Tongue (tissue), 2 donors: ENCODE results near the gene AGAP1. TPM values are rescaled to one million over a fixed set of nuclear protein-coding genes. Genes with fewer than 3 reads are reported as not detected.
A peak's percentile ranks its signal among the peaks of the same experiment; 100 is the strongest.

Source experiments
- DNase-seq: peaks from one replicate; pipeline ENCODE4 v3.0.0-alpha.2; 2015
- total RNA-seq: library from RNA; depleted of rRNA; stranded (reverse); fragments of >200 nt; gene quantifications from one replicate; pipeline ENCODE4 v1.2.3, GENCODE V29; 2014

Gene AGAP1
- total RNA-seq, 1 donor from 2014 or later, result 33.0 TPM

DNA sequence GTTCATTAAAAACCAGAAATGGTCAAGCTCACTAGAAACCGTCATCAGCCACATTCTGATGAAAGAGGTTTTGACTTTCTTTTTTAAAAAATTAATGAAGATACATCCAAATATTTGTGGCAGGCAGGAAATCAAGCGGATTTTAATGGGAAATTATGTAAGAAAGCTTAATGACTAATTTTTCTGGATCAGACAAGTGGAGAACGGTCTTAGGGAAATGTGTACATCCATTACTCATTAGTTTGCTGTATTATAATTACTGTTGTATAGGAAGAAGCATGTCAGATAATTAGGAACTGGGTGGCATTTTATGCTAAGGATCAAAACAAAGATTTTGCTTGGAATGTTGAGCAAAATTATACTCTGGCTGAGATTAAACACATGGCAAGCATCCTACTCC is 39.4 kb downstream of the AGAP1 start:
- no peak for DNase-seq

DNA sequence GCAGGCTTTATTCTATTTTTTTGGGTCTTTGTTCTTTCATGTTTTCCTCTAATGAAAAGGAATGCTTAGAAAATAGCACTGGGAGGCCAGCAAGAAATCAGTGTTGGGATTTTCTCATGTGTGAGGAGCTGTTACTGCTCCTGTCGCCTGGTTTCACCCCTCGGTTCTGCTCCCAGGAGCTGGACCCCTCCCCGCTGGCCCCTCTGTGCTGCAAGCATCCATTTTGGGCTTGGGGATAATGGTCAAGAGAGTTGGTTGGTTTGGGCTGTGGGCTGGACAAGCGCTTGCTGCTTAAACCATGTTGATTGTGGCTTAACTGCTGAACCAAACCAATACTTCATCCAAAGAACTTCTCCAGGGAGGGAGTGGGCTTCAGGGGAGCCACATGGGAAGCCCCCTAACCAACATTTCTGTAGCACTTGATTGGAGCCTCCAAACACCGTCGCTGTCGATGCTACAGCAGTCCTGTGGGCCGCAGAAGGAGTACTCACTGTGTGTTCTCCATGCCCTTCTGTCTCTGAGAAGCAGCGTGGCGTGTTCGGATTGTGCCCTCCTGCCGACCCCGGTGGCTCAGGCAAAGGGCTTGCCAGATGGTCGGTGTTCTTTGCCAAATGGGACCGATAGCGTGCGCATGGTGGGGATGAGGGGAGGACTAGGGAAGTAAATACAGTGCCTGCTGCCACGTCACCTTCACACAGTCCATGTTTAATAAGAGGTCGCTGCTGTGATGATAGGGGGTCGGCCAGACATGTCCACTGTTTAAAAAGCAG is 40.0 kb downstream of the AGAP1 start:
- no peak for DNase-seq

DNA sequence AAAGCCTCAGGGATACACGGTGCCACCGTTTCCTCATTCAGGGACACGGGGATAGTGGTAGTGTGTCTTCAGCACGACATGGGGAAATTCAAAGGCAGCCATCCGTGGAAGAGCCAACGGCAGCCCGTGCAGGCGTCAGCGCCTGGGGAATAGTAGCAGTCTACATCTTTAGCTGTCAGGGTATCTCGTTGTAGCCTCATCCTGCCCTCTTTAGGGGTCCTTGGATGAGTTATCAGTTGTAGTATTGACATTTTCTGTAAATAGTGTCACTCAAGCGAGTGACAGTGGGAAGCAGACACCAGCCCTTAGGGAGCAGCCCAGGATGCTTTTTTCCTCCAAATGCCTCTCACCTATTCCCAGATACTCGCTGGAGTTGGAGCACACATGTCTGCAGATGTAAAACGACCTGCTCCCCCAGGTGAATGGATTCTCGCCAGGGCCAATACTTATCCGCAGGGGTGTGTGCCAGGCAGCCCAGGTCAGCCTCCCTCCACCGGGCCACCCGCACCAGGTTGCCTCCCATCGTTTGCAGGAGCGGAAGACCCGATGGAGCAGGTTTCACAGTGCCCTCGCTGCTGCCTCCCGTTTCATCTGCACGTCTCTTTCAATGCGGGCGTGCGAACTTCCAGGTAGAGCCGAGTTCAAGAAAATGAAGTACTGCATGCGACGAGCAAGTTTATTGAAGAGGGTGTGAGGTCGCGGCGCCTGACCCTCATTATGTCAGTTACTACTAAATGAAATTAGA is 41.0 kb downstream of the AGAP1 start:
- no peak for DNase-seq

DNA sequence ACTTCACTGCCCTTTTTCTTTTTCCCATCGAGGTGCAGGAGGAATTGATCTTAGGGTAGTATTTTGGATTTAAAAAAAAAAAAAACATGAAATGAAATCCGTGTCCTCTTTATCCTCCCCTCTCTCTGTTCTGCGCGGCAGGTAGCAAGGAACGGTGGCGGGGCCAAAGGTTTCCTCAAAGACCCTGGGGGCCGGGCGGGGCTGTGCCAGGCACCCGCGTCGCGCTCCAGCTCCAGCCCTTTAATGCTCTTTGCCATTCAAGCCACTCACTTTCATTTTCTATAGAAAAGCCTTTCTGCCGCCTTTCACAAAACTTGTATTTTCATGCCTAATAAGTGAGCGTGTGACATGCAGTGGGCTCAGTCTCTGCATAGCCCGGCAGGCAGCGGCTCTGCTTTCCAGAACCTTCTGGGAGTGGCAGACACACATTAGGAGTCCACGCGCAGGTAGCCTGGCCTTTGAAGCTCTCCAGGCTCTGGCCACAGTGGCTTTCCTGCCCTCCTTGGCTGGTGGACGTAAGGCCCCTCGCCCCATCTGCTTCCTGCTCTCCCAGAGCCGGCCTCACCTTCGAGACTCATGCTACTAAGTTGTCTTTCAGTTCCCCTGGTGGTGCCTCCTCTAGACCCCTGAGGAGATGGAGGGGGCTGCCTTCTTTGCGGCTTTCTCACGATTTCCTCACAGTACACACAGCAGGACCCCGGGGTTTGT is 41.7 kb downstream of the AGAP1 start:
- DNase-seq, result no peak

DNA sequence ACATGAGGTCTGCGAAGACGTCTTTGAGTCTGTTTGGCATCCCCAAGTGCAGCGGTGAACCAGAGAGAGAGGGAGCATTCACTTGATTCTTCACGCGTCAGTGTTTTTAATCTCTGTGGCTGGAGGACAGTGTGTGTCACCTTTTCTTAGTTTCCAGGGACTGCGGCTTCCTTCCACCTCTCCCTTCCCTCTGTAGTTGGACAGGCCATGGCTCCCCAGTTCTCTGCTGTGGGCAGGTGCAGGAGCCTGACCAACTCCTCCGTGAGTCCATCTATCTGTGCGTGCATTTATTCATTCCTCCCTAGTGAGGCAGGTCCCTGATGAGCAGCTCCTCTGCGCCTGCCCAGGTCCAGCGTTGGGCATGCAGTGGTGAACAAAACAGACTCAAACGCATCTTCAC is 42.9 kb downstream of the AGAP1 start:
- DNase-seq, result no peak

DNA sequence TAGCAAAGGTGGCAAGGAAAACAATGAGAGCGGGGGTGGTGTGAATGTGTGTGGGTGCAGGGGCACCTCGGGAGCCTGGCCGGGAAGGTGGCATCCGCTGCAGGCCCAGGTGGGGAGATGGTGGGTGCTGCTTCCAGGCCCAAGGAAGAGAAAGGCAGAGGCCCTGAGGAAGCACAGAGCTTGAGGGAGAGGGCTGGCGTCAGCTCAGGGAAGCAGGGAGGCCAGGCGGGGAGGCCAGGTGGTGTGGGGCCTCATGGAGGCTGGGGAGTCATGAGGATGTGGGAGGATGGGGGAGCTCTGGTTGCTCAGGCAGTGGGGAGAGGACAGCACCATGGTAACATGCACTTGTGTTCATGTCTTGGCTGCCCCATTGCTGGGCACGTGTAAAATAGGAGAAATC is 43.3 kb downstream of the AGAP1 start:
- no peak for DNase-seq

DNA sequence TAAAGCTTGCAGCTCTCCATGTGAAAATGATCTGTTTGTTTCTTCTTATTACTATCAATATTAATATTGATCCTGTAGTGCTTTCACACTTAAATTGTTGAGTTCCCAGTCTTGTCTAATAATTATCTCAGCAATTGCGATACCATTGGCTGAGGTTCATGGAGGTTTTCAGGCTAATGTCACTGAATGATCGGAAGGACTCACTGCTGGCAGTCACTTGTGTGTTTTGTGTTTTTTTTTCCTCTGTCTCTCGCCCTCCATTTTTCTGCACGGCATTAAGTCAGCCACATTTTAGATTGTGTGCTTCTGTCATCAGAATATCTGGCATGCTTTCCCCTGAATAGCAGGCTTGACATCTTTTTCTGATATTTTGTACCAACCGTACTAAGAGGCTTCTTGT is 43.7 kb downstream of the AGAP1 start:
- no peak for DNase-seq

DNA sequence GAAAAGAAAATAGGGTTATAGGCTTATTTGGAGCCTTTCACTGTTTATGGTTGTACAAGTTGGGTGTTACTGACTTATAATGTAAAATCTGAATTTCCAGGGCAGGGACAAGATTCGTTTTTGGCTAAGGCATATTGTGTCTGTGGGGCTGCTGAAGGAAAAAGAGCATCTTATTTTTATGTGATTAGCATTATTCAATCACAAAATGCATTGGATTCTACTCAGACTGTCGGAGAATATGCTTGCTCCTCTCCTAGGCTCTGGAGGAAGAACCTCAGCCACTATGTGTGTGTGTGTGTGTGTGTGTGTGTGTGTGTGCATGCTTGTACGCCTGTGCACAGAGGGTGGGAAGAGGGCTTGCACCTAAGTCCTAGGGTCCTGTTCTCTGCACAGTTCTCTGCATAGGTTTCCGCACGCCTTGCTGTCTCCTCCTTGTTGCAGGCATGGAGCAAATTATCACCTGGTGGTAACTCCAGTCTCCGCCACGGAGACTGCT is 44.3 kb downstream of the AGAP1 start:
- DNase-seq, result no peak

DNA sequence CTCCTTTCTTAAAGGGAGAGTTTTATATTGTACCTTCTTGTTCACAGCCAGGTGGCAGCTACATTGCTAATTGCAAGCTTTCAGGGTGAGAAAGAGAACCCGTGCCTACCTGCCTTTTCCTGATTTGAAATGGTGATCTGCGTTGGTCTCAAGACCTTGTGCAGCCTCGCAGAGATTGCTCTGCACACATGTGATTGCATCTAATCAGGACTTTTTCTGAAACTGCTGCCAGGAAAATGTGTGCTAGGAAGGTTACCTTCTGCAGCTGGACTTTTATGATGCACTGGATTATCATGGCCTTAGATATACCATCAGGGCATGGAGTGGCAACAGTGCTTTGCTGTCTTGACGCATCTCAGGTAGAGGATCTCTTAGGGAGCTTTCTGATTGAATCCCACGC is 45.1 kb downstream of the AGAP1 start:
- DNase-seq, result no peak

DNA sequence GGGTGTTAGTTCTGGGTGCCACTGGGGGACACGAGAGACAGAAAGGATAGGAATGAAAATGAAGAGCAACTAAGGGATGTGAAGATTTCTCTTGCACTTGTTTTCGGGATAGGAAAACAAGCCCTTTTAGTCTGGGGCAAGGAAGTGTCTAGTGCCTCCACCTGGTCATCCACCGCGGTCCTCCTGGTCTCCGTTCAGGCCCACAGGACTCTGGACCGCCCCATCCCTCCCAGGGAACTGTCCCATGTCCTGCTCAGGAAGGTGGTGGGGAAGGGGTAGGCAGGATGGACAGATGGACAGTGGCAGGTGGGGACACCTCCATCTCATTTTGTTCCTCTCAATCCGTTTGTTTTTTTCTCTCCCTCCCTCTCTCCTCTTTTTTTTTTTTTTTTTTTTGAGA is 45.9 kb downstream of the AGAP1 start:
- DNase-seq, result no peak

DNA sequence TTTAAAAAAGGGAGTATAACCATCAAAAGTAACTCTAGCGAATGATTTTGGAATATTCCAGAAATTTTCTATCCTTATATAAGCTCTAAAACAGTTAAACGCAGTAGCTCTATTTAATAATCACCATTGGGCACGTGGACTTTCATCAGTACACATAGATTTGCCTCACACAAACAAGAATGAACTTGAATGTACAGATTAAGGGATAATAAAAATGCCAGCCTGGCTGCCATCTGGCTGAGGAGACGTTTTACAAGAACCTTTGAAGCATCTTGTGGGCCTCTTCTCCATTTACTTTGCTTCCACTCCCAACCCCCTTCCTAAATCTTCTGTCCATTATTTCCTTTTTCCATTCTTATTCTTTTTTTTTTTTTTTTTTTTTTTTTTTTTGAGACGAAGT is 47.2 kb downstream of the AGAP1 start:
- DNase-seq, result peak; percentile 38

DNA sequence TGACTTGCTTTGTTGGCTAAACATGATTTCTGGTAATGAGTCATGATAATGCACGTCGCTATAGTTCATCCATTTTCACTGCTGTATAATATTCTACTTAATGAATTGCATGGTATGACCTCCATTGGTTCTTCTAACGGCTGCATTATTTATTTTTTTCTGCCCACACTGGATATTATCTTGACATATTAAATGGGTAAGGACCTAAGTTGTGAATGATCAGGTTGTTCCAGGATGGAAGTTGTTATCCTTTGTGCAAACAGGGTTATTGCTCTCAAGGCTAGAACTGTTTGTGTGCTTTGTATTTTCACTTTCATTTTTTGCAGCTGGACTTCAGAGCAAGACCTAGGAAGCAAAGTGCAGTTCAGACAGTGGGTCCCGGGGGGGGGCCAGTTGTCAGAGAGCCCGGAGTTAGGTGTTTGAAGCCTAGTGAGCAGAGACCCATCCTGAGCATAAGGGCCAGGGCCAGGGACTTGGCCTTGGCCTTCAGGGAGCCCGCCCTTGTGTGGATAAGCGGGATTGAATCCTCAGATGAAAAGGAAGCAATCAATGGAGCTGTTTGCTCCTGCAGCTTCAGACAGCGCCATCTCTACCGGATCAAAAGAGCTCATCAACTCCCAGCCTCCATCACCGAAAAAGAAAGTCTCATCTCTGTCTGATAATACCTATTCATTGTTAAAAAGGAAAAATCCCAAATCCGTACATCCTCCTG is 48.2 kb downstream of the AGAP1 start:
- no peak for DNase-seq

DNA sequence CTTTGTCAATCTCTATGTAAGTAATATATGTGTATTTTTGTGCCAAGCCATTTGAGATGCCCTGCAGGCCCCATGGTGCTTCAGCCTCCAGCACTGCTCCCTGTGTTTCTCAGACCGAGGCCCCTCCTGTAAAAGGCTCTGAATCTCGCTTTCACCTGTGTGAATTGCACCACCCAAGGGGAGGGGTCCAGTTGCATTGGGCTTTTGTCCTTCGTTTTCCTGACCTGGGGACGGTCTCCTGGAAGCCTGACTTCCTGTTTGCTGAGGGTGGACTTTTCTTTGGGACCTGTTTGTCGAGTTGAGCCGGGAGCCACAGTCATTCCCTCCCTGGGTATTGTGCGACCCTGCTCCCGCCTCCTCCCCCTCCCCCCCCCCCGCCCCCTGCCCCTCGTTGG is 48.9 kb downstream of the AGAP1 start:
- DNase-seq, result no peak

DNA sequence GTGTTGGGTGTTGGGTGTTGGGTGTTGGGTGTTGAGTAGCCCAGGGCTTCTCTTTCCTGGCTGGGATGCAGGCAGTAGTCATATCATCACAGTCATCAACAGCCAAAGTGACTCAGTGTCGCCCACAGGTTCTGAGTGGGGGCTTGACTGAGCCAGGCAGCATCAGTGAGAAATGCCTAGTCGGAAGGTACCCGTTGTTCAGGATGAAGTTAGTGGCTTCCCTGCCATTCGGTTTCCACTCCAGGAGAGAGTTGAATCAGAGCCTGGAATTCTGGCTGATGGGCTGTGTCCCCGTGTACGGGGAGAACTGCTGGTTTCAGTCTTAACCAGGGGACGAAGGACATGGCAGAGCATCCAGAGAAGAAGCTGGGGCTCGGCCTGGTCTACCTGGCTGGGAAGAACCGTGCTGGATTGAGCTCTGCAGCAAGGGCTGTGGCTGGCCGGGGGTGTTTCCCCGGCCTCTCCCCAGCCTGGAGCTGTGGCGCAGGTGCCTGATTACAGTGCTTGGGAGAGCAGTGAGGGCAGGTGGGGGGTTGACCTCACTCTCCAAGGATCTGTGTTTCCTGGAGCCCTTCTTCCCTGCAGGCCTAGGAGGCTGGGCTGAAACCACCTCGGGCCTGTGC is 49.4 kb downstream of the AGAP1 start:
- DNase-seq, result no peak

DNA sequence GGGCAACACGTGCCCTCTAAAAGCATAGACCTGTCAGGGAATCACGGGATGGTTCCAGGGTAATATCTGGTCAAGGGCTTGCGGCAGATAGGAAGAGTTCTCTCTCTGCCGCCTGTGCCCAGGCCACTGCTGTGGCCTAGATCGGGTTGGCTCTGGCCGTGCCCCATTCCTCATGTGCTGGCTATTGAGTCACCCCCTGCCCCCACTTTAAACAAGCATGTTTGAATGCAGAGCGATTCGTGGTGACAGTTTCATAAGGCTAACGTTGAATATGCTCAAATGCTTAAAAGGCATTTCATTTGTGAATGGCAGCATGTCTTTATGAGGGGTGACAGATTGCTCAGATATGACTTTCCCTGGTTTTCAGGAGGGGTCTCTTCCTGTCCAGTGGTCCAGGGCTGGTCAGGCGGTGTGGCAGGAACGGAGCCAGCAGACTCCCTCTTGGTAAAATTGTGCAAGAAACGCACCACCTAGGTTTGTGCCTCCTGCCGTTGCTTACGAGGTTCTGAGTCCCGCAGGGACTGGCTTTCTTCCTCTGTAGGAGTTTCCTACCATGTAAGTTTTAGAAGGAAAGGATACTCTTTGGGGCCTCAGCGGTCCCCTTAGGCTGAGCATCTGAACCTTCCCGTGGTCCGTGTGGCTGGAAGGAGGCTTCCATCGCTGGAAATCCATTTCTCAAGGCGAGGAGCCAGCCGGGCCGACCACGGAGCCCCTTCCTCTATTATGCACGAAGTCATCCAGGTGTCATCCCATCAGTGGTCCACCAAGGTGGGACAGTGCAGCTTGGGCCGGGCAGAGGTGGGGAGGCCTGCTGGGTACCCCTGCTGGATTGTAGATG is 50.2 kb downstream of the AGAP1 start:
- no peak for DNase-seq

DNA sequence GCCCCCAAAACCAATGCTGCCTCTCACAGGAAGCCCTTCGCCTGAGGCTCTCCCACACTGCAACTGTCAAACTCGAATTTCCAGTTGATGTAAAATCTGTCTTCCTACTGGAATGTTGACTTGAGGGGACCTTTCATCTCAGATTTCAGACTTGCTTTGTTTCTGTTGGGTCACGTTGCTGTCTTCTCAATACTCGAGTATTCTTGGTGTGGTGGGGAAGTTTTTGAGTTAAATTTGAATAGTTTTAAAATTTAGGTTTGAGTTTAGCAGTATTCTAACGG is 50.8 kb downstream of the AGAP1 start:
- DNase-seq, result peak; percentile 40

DNA sequence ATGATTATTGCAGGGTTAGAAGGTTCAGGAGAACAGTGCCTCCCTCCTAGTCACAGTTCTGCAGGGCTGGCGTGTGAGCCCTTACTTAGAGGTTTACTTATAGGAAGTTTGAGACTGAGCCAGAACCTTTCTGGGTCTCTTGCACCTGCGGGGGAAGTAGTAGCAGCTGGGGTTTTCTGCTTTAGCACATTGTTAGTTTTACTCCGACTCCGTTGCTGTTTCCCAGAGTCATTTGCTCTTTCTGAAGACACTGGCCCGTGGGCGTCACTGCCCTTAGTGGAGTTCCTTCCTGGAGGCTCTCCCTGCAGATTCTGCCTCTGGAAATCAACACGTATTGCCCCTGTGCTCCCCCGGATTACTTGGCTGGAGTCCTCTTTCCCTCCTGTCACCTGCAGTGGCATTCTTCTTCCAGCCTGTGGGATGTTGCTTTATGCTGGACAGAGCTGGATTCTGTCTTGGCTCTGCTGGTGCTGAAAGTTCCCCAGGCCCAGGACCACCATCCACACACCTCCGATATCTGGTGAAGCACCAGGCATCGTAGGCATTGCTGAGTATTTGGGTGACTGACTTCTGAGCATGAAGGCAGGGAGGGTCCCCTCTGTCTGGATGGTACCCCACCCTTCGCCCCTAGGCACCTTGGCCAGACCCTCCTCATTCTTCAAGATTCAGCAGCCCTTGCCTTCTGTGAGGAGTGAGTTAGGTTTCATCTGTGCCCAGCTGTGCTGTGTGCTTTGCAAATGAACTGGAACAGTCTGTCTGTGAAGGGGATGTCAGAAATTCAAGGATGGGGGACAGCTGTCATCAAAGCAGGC is 51.7 kb downstream of the AGAP1 start:
- peak; percentile 65 for DNase-seq

DNA sequence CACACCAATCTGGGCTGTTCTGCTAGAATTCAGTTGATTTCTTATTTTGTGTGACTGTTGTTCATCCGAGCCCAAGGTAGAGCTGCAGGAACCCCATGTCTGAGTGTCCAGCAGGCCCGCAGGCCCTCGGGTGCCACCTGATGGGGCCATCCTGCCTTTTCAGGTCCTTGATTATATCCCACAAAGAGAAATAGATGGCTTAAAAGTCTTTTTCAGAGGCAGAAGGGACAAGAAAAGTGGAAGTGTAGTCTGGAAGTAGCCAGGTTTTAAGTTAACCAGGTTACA is 52.2 kb downstream of the AGAP1 start:
- DNase-seq, result no peak

DNA sequence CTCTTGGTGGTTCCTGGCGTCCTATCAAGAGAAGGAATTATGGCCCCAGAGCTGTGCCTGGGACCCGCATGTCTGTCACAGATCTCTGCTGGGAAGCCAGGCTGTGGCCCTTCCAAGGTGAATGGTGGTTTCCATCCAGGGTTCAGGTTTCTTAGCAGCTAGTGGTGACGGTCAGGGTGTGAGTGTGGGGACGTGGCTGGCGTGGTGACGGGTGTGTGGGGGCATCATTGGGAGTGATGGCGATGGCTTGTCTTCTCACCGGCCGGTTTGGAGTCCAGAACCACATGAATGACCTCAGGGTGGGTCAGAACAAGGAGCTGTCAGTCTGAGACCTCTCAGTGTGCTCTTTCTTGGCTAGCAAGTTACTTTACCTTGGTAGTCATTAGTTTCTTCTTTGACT is 52.6 kb downstream of the AGAP1 start:
- DNase-seq, result no peak

DNA sequence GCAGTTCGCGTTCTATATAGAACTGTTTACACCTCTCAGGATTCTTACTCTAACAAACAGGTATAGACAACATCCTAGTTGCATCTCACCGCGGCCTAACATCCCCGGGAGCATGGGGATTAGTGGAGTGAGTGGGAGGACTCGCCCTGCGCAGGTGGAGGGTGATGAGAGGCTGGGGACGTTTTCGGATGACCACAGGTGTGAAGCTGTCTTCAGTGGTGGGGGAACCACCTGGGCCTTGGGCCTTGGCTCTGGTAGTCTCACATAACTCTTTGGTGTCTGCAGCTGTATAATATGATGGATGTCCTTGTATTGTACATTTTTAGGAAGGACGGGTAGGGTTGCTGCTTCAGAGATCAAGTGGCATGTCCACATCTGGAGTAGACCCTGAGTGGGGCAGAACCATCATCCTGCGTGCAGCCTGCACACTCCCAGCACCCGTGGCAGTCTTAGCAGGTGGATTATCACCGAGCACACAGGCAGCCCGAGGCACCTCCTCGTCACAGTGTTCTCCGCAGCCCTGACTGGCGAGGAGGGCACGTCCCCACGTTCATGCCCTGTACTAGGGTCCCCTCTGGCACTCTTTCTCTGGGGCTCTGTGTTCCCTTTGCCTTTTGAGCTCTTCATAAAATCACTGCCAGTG is 56.0 kb downstream of the AGAP1 start:
- DNase-seq, result no peak
